Activated CD8-positive, alpha-beta memory T cell treated with anti-CD3 and anti-CD28 coated beads for 48 hours (primary cell): ENCODE results near the gene RBM33.
A peak's percentile ranks its signal among the peaks of the same experiment; 100 is the strongest.

Source experiments
- DNase-seq, 3 experiments: peaks; one replicate each; pipeline ENCODE4 v3.0.0-alpha.2; 2020; ENCODE audit warnings: low read depth in 2 of 3, low spot score in 2 of 3

Gene RBM33

DNA sequence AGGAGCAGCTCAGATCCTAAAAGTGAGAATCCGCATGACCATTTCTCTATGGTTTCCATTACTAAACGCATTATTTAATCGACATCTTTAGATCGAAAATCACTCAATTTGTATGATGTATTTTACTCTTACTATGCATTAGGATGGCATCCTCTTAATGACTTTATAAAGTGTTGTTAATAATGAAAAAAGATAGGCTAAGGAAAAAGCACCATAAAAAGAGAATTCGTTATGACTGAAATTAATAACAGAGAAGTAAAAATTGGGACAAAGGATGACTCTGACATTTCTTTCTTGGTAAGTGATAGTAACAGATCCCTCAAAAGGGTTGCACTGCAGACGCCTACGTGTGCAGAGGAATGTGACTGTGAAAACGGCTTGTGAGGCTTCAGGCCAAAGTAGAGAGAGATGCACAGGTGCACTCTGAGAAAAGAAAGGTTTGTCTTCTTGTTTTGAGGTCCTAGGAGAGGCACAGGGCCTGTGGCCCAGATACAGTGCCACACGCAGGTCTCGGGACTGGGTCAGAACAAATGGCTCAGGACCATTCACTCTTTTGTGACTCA, 23.0 kb upstream of the RBM33 start:
- DNase-seq: no peak

DNA sequence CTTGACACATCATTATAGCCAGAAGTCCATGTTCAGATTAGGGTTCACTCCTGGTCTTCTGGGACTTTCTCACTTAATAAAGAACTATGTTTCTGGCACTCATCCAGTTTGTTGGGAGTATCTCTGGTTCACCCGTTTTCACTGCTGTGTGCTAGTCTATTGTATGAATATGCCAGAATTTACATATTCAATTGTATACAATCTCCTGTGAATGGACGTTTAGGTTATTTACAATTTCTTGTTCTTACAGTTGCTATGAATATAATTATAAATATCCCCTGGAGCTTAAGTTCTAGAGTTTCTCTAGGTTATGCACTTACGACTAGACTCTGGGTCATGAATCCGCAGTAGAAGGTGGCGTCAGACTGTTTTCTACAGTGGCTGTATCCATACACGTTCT, 20.0 kb upstream of the RBM33 start:
- no peak for DNase-seq

DNA sequence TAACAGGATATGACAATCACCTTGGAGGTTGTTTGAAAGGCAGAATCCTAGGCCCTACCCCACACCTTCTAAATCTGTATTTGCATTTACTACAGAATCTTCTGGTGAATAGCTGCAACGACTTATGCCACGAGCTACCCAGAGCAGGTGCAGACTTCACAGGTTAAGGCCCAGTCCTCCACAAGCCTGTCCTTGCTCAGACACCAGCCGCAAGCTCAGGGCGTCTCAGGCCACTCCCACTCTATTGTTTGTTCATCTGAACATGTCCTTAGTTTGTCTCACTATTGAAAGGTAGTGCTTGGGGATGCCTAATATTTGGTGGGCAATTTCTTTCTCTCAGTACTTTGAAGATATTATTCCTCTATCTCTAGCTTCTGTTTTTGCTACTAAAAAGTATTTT, 18.9 kb upstream of the RBM33 start:
- DNase-seq: no peak

DNA sequence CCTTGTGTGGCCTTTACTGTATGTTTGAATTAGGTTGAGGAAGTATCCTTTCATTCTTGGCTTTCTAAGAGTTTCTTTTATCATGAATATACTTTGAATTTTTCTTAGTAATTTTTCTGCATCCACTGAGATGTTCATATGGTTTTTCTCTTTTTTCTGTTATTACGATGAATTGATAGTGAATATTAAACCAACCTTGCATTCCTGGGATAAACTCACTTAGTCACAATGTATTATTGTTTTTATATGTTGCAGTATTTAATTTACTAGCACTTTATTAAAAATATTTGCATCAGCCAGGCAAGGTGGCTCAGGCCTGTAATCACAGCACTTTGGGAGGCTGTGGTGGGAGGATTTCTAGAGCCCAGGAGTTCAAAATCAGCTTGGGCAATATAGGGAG, 15.3 kb upstream of the RBM33 start:
- no peak for DNase-seq

DNA sequence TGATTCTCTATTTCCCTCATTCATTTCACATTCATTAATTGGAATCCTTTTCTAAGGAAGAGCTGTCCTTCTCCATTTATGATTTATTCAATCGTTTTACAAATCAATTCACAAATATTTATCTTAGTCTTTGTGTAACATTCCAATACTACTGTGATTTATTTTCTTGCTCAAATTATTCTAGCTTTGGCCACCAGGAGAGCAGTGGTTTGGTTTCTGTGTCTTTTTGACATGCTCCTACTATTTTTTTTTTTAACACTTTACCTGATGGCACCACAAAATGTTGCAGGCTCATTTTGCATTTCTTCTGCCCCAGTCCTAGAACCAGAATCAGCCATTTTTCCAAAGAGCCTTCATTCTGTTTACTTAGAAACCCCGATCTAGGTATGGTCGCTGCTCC, 13.3 kb upstream of the RBM33 start:
- DNase-seq: no peak

DNA sequence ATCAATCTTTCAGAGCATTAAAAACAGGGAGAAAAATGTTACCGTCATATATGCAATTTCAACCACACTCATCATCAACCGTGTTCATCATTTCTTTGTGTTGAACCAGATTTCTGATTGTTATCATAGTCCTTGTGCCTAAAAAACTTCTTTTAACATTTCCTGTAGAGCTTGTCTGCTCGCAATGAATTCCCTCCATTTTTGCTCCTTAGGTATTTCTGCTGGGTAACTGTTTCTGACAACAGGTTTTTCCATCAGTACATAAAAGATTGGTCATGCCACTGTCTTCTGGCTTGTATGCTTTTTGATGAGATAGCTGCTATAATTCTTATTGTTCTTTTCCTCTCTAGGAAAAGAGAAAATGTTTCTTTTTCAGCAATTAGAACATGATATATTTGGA, 8.6 kb upstream of the RBM33 start:
- DNase-seq: no peak

DNA sequence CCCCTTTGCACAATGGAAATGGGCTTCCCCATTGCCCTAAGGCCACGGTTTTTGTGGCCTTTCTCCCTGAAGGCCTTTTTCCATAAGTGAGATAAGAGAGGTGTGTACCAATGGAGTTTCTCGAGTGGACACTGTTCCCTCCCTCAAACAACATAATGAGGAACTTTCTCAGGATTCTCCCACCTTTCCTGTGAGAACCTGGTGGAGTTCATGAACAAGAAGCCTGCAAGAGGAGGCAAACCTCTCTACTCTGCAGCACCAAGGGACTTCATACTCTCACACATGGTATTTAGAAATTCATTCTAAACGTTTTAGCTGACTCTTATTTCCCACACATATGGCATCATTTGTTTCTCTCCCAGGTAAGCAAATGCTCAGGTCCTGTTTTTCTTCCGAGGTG, 7.3 kb upstream of the RBM33 start:
- no peak for DNase-seq

DNA sequence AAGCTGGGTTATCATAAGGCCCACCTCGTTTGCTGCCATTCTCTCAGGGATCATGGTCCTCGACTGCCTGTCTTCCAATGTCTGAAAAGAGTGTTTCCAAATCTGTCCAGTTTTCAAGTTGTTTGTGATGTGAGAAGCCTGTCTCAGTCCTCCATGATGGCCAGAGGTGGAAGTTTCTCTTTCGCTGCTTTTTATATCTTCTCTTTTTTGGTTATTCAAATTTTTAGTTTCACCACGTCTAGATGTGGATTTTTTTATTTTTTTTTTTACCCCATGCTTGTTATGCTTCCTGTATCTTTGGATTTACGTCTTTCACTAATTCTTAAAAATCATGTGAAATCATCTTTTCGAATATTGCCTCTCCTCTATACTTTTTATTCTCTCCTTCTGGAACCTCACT, 6.1 kb upstream of the RBM33 start:
- no peak for DNase-seq

DNA sequence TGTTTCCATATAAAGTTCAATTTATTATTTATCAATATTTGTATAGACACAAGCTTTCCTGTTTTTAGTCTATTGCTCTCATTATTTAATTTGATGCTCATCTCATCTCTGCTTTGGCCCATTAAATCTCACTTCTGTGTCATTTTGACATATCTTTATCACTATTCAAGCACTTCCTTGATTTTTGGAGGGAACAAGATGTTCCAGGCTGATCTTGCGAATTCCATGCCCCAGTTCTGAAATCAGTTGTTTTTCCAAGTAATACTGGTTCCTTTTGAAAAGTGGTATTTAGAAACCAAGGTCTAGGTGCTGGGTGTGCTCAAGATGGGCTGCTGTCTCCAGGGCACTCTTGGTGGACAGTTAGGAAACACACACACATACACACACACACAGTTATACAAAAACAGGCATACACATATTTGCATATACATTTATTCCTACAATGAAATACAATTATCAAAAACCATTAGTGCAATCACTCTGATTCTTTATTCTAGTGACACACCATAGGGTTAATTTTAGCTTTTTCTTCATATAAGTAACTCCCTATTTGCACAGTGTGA, 4.4 kb upstream of the RBM33 start:
- DNase-seq: no peak

DNA sequence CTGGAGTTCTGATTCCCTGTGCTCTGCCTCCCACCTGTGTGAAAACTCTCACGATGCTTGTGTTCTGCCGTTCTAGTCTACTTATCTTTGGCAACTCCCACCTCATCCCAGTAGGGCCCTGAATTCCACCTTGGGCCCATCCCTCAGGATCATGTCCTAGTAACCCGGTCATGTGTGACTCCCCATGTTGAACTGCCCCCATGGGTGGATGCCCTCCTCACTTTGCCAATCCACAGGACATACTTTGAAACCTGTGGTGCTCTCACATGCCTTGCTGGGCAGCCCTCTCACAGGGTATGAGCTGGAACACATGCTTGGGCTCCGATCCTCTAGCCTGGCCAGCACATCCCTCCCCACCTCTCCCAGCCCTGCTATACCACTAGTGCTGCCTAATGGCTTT, 3.8 kb upstream of the RBM33 start:
- no peak for DNase-seq

DNA sequence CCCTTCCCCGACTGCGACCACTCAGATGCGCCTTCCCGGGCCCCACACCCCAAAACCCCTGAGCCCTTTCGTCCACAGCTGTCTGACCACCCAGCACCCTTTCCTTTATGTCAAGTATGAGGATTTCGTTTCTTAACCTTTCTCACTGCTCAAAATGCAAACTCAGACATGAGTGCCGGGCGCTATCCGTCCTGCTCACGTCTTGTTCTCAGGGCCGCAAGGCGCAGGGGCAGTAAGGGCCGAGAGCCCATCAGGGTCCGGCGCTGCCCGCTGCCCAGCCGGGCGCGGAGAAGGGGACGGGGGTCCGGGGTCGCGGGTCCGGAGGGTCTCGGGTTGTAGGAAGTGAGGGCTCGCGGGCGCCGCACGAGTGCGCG, 670 bp upstream of the RBM33 start:
- peak in 1 of 3 experiments; percentile 9 for DNase-seq

DNA sequence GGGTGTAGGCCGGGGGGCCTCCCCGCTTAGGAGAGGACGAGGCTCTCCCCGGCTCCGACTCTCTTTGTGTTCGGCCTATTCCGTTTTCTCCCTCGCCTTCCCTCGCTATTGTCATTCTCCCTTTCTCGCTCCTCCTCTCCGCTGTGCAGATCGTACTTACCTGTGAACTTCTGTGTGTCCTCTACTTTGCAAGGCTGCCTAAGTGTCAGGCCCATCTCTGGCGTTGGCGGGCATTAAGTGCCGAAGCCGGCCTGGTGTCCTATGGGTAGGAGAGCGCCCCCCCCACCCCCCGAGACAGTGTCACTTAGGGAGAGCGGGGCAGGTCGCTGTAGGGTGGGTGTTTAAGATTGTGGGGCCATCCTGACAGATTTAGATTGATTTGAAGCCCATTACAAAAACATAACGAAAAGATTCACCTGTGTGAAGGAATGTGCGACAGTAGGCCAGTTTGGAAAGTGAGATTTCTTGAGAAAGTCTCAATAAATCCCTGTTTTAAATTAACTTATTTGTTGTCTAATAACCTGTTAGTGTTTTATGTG, 579 bp downstream of the RBM33 start:
- DNase-seq: peak in 2 of 3 experiments; percentile 19 to 25

DNA sequence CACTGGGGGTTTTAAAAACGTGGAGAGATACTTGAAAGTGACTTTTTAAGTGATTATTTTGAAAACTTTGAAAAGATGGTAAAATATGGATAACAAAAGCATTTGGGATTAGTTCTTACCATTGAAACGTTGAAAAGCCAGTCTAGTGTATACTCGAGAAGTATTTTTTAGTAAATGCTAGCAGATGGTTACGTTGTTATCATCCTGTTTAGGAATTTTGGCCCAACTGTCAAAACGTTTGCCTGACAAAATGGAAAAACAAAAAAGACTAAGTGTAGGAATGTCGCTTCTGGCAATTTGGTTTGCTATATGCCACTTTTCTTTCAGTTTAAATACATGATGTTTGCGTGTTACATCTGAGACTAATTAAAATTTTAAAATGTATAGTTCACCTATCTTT, 1.2 kb downstream of the RBM33 start:
- DNase-seq: no peak

DNA sequence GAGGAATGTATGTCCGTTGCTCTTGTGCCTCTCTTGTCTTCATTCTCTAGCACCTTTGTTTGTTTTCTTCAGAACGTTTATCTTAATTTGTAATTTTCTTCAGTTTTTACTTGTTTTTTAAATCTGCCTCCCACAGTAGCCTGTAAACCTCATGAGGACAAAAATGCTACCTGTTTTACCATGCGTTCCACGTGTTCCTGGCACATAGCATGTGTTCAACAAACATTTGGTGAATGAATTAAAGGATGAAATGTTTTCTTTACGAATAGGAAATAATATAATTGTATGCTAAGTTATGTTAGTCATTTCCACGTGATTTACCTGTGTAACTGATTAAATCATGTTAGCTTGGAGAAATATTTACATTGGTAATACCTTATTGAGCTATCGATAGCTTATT, 2.2 kb downstream of the RBM33 start:
- no peak for DNase-seq

DNA sequence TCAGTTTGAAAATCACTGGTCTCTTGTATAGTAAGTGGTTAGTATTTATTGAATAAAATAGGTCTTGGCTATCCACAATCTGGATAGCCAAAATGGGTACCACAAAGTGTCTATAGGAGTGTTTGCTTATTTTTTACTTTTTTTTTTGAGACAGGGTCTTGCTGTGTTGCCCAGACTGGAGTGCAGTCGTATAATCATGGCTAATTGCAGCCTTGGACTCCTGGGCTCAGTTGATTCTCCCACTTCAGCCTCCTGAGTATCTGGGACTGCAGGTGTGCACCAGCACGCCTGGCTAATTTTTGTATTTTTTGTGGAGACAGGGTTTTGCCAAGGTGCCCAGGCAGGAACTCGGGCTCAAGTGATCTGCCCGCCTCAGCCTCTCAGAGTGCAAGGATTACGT, 2.8 kb downstream of the RBM33 start:
- DNase-seq: no peak

DNA sequence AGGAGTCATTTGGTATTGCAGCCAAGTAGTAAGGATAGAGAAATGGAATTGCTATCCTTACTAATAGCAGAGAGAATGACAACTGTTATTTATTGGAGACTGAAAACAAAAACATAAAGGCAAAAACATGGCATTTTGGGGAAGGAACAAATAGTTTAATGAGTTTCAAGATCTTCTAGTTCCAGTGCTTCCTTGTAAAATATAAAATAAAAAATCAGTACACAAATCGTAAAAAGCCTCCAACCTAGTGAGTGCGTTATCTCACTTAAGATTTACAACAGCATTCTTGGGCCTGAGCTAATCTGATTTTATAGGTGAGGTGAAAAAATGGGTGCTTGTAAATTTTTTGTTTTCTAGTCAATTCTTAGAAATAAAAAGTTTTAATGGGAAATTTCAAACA, 3.3 kb downstream of the RBM33 start:
- DNase-seq: no peak

DNA sequence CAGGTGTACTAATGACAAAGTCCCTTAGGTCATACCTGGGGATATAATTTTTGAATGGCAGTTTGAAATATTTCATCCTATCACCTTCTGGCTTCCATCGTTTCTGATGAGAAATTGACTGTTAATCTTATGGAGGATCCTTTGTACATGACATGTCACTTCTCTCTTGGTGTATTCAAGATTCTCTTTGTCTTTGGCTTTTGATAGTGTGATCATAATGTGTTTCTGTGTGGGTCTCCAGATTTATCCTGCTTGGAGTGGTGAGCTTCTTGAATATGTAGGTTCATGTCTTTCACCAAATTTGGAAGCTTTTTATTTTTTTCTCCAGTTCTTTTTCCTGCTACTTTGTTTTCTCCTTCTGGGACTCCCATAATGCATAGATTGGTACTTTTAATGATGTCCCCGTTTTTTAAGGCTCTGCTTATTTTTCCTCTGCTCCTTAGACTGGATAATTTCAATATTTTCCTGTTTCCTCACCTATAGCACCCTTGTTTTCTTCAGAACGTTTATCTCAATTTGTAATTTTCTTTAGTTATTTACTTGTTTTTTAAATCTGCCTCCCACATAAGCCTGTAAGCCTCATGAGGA, 4.4 kb downstream of the RBM33 start:
- DNase-seq: no peak

DNA sequence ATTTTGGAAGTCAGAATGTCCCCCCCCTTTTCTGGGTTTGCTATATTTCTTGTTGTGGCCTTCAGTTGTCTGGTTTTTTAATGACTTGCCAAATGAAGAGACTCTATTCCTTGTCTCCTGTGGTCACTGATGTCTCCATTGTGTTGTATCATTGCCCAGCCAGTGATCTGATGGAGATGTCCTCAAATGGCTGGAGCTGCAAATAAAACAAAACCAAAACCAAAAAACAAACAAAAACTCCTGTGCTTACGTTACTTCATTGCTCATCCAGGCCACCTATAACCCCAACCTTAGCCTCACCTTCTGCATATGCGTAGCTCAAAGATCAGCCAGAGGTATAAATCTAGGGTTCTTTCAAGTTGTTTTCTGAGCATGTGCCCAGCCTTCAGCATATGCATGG, 5.1 kb downstream of the RBM33 start:
- no peak for DNase-seq

DNA sequence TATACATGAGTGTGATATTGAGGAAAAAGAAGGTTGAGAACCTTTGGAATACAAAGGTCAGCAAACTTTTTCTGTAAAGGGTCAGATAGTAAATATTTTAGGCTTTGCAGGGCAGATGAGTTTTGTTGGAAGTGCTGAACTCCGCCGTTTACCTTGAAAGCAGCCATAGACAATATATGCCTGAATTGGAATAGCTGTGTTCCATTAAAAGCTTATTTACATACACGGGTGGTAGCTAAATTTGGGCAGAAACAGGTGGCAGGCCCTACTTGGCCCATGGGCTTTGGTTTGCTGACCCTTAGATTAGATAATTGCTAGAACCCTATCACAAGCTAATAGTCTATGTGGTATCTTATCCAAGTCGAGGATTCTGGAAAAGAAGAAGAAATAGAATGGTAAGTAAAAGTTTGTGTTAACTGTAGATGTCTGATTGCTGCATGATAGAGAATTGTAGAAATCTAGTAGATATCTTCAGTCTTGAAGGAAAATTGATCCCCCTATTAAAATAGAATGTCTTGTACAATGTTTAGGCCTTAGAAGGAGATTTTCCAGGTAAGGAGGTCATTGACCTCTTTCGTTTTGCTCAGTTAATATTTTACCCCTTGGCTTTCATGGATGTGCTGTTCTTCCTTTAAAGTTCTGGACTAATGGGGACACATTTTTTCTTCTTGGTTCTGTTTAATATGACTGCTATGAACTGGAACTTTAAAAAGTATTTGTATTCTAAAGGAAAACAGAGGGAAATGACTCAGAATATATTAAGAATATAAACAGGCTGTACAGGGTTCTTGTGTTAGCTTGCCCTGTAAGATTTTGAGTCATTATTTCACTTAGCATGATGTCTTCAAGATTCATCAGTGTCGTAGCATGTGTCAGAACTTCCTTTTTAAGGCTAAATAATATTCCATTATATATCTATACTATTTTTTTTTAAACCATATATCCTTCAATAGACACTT, 8.0 kb downstream of the RBM33 start:
- DNase-seq: no peak

DNA sequence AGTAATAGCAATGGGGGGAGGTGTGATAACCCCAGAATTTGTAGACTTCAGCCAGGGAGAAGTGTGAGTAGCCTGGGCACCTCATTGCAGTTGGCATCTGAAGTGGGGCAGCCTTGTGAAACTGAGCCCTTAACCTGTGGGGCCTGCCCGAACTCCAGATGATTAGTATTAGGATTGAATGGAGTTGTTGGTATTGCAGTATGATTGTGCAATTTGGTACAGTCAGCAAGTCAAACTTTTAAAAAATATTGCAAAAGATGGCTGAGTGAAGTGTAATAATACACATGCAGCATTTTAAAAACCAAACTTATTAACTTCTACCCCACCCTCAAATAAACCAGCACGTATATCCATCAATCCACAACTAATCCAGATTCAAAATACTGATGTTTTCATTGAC, 9.3 kb downstream of the RBM33 start:
- no peak for DNase-seq

DNA sequence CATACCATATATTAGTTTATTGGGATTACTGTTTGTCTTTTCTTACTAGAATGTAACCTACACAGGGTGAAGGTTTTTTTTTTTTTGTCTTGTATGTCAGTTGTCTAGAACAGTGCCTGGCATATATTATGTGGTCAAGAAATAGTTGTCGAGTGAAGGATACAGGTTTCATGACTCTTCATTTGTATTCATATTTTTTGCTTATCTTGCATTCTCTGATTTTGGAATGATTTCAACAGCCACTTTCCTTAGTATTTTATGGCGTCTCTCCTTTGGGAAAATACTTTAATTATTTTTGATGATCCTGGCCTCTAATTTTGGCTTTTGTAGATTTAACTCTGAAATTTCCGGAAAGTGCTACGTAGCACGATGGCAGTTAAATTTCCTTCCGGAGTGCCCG, 12.4 kb downstream of the RBM33 start:
- no peak for DNase-seq
